HFF-Myc (cell line): ENCODE data around the gene RPE65.
"Not testable (repeated sequence)": the region's sequence is repeated elsewhere in the genome, so short reads cannot be mapped to it uniquely, and the experiment has no call there.

Experiments
- DNase-seq: peaks from one replicate; pipeline ENCODE4 v3.0.0-alpha.2; 2011; ENCODE audit warnings: low read depth; ENCODE audit errors: extremely low read depth
- H3K4me3 ChIP-seq: replicated peaks from 2 replicates; pipeline ENCODE4 v1.5.1; 2011; ENCODE audit warnings: low read depth, mild to moderate bottlenecking, control low read depth, low read length
- CTCF ChIP-seq: IDR thresholded peaks from 2 replicates; pipeline ENCODE4 v1.5.1; 2012; ENCODE audit warnings: mild to moderate bottlenecking, low read depth, low read length, control low read depth; ENCODE audit errors: missing control alignments

Gene RPE65

GRCh38 chr1:68490046-68490651, 40.4 kb upstream of the RPE65 start:
- TF ChIP-seq CTCF, result no peak
- no peak overlapping the region for H3K4me3 ChIP-seq
- no peak for DNase-seq

GRCh38 chr1:68485431-68486022, 35.8 kb upstream of the RPE65 start:
- no peak for TF ChIP-seq CTCF
- H3K4me3 ChIP-seq, result no peak overlapping the region
- DNase-seq, result no peak

- H3K4me3 ChIP-seq, result no peak overlapping the region
- DNase-seq, result no peak
- no peak for TF ChIP-seq CTCF
Observed at GRCh38 chr1:68484618-68485017, 34.9 kb upstream of the RPE65 start.

- no peak for TF ChIP-seq CTCF
- no peak overlapping the region for H3K4me3 ChIP-seq
- no peak for DNase-seq
Observed at GRCh38 chr1:68481041-68481440, 31.3 kb upstream of the RPE65 start.

- no peak overlapping the region for H3K4me3 ChIP-seq
- TF ChIP-seq CTCF, result no peak
- DNase-seq, result no peak
Observed at GRCh38 chr1:68479501-68479900, 29.7 kb upstream of the RPE65 start.

- no peak for DNase-seq
- no peak for TF ChIP-seq CTCF
- no peak overlapping the region for H3K4me3 ChIP-seq
Observed at GRCh38 chr1:68478662-68479061, 28.9 kb upstream of the RPE65 start.

- not testable (repeated sequence) for H3K4me3 ChIP-seq, DNase-seq
Observed at GRCh38 chr1:68476626-68477025, 26.9 kb upstream of the RPE65 start.
